OCI-LY7 (cell line): ENCODE results near the gene KRT23. TPM values are rescaled to one million over a fixed set of nuclear protein-coding genes. Genes with fewer than 3 reads are reported as not detected.

Experiments
- BruUV-seq: library from RNA; stranded (reverse); fragments of 400-500 nt; replicated peaks from 2 replicates; lab custom pipeline; 2021; lab: Mats Ljungman, UMichigan
- CTCF ChIA-PET: fragments of 300-600 bp; sonication (Branson Sonifier 250); formaldehyde crosslinking; loops from one replicate; lab custom pipeline; 2022; ENCODE audit warnings: antibody characterized with exemption; ENCODE audit not compliant: unreplicated experiment; lab: Charles Lee
- POLR2A ChIA-PET: fragments of 300-600 bp; sonication (Branson Sonifier 250); formaldehyde crosslinking; loops from one replicate; lab custom pipeline; 2022; ENCODE audit warnings: antibody characterized with exemption; lab: Charles Lee
- DNase-seq: peaks from one replicate; pipeline ENCODE4 v3.0.0-alpha.2; 2015; ENCODE audit warnings: low spot score
- H2AFZ ChIP-seq: fragments of 200-600 bp; sonication (generic), shearing (Covaris generic); 2 replicates; pipeline ENCODE4 v1.6.1; 2014; ENCODE audit warnings: mild to moderate bottlenecking, antibody characterized with exemption, low read length, moderate library complexity
- H3K27ac ChIP-seq: fragments of 200-600 bp; sonication (generic); 2 replicates; pipeline ENCODE4 v1.5.1; 2014; ENCODE audit warnings: mixed run types, low read depth, mild to moderate bottlenecking, moderate library complexity, low read length, inconsistent platforms; ENCODE audit not compliant: poor library complexity, severe bottlenecking
- H3K36me3 ChIP-seq: fragments of 200-600 bp; sonication (generic); 2 replicates; pipeline ENCODE4 v1.6.1; 2014; ENCODE audit warnings: mild to moderate bottlenecking, antibody characterized with exemption, low read length, moderate library complexity, mixed read lengths; ENCODE audit not compliant: insufficient read depth
- H3K4me1 ChIP-seq: fragments of 200-600 bp; sonication (generic); 2 replicates; pipeline ENCODE4 v1.5.1; 2014; ENCODE audit warnings: mild to moderate bottlenecking, low read length; ENCODE audit not compliant: insufficient read depth, poor library complexity, severe bottlenecking
- H3K4me2 ChIP-seq: fragments of 200-600 bp; sonication (generic); 2 replicates; pipeline ENCODE4 v1.6.1; 2014; ENCODE audit warnings: mild to moderate bottlenecking, low read length
- H3K4me3 ChIP-seq: fragments of 200-600 bp; sonication (generic); 2 replicates; pipeline ENCODE4 v1.5.1; 2014; ENCODE audit warnings: mild to moderate bottlenecking, low read depth, low read length; ENCODE audit not compliant: poor library complexity, severe bottlenecking
- H3K79me2 ChIP-seq: fragments of 200-600 bp; sonication (generic); 2 replicates; pipeline ENCODE4 v1.6.1; 2016; ENCODE audit warnings: low read depth, mild to moderate bottlenecking, low read length, moderate library complexity, mixed read lengths; ENCODE audit not compliant: insufficient read depth
- H3K9me2 ChIP-seq: fragments of 200-600 bp; sonication (generic); 2 replicates; pipeline ENCODE4 v1.6.1; 2016; ENCODE audit warnings: mild to moderate bottlenecking, low read length, mixed read lengths; ENCODE audit not compliant: insufficient read depth
- H3K9me3 ChIP-seq: fragments of 200-600 bp; sonication (generic); 2 replicates; pipeline ENCODE4 v1.6.1; 2014; ENCODE audit warnings: mild to moderate bottlenecking, mixed run types, low read length, mixed read lengths
- H4K20me1 ChIP-seq: fragments of 200-600 bp; sonication (generic); 2 replicates; pipeline ENCODE4 v1.6.1; 2014; ENCODE audit warnings: mild to moderate bottlenecking, antibody characterized with exemption, low read length, moderate library complexity, mixed read lengths; ENCODE audit not compliant: insufficient read depth
- CTCF ChIP-seq: fragments of 200-600 bp; sonication (generic); conservative IDR thresholded peaks from 2 replicates; pipeline ENCODE4 v1.5.1; 2014; ENCODE audit warnings: mild to moderate bottlenecking, antibody characterized with exemption, low read length, moderate library complexity, mixed read lengths
- EZH2phosphoT487 ChIP-seq: fragments of 200-600 bp; sonication (generic); IDR thresholded peaks from 2 replicates; pipeline ENCODE4 v1.6.1; 2018; ENCODE audit warnings: low read depth, borderline replicate concordance, mild to moderate bottlenecking, mixed run types, antibody characterized with exemption, low read length, moderate library complexity, mixed read lengths
- intact Hi-C: fragments of 100-400 bp; cut with micrococcal nuclease; formaldehyde crosslinking; loops from one replicate; pipeline ENCODE4 v1.10.0; 2022; ENCODE audit not compliant: unreplicated experiment
- total RNA-seq, 2 experiments: library from RNA; depleted of rRNA in 1 of 2; stranded (reverse); fragments of >200 nt in 1 of 2; shearing (Covaris generic) in 1 of 2; gene quantifications; 2 replicates each; pipeline ENCODE4 v1.2.3, GENCODE V29; 2014 to 2022

Gene KRT23
- total RNA-seq, 2 experiments from 2014 or later: not detected

- Histone ChIP-seq H3K9me3 (no peaks in the 10 kb centered on the region), H4K20me1 (no peaks in the 10 kb centered on the region), H2AFZ (no peak overlapping the region), H3K4me1 (no peaks in the 10 kb centered on the region), H3K9me2 (no peaks in the 10 kb centered on the region), H3K79me2 (no peaks in the 10 kb centered on the region), H3K4me3 (no peak overlapping the region), H3K36me3 (no peaks in the 10 kb centered on the region), H3K27ac (no peak overlapping the region), H3K4me2 (no peak overlapping the region)
- TF ChIP-seq EZH2phosphoT487: no peak
- TF ChIP-seq CTCF: no peak
- no TSS peak for BruUV-seq
- DNase-seq: no peak
- POLR2A ChIA-PET: no interaction called here
- intact Hi-C loops: no loop called here
- CTCF ChIA-PET: no interaction called here
These were observed 10.5 kb upstream of the KRT23 start for GRCh38 chr17:40947929-40948328.

- Histone ChIP-seq H3K4me1 (no peaks in the 10 kb centered on the region), H3K27ac (no peak overlapping the region), H3K9me2 (no peaks in the 10 kb centered on the region), H3K9me3 (no peaks in the 10 kb centered on the region), H3K4me3 (no peak overlapping the region), H3K36me3 (no peaks in the 10 kb centered on the region), H4K20me1 (no peaks in the 10 kb centered on the region), H3K4me2 (no peak overlapping the region), H2AFZ (no peak overlapping the region), H3K79me2 (no peaks in the 10 kb centered on the region)
- ChIA-PET POLR2A (no interaction called here), CTCF (no interaction called here)
- no peak for TF ChIP-seq CTCF
- no peak for TF ChIP-seq EZH2phosphoT487
- BruUV-seq: no TSS peak
- intact Hi-C loops: no loop called here
- no peak for DNase-seq
These were observed 8.0 kb upstream of the KRT23 start for GRCh38 chr17:40945414-40945813.

- H3K36me3 ChIP-seq: no peaks in the 10 kb centered on the region
- no peak overlapping the region for H3K4me2 ChIP-seq
- no TSS peak for BruUV-seq
- H3K4me1 ChIP-seq: no peaks in the 10 kb centered on the region
- H3K9me3 ChIP-seq: no peaks in the 10 kb centered on the region
- H3K79me2 ChIP-seq: no peaks in the 10 kb centered on the region
- H3K9me2 ChIP-seq: no peaks in the 10 kb centered on the region
- H3K27ac ChIP-seq: no peak overlapping the region
- ChIA-PET POLR2A (interaction anchor here (0.6 kb wide), 1 partner anchor 19 kb away, joined by 3 read pairs; no protein-coding TSS in a partner anchor), CTCF (no interaction called here)
- DNase-seq: no peak
- no peak for TF ChIP-seq CTCF
- no peak for TF ChIP-seq EZH2phosphoT487
- no peak overlapping the region for H3K4me3 ChIP-seq
- intact Hi-C loops: no loop called here
- no peak overlapping the region for H2AFZ ChIP-seq
- H4K20me1 ChIP-seq: no peaks in the 10 kb centered on the region
These were observed 7.1 kb upstream of the KRT23 start for GRCh38 chr17:40944531-40944930.
